B cell (primary cell): ENCODE data around the gene FAM222A. TPM values are rescaled to one million over a fixed set of nuclear protein-coding genes. Genes with fewer than 3 reads are reported as not detected.

Source experiments
- ATAC-seq: fragments of 200-7000 bp; cut with Tn5 transposase; one replicate; pipeline ENCODE4 v1.10.0; 2021; ENCODE audit warnings: low read depth, mild to moderate bottlenecking, moderate number of reproducible peaks, moderate library complexity
- CTCF ChIA-PET: fragments of 350-600 bp; sonication (Branson Sonifier 250); formaldehyde crosslinking; loops from one replicate; lab custom pipeline; 2021; ENCODE audit warnings: antibody characterized with exemption, inconsistent platforms; lab: Charles Lee
- POLR2A ChIA-PET: fragments of 350-600 bp; sonication (Branson Sonifier 250); formaldehyde crosslinking; loops from one replicate; lab custom pipeline; 2021; ENCODE audit warnings: antibody characterized with exemption; lab: Charles Lee
- DNase-seq: peaks from one replicate; pipeline ENCODE4 v3.0.0; 2013
- H2AFZ ChIP-seq: 2 replicates; pipeline ENCODE4 v1.6.1; 2012; ENCODE audit warnings: mild to moderate bottlenecking, low read depth, low read length; ENCODE audit not compliant: insufficient read depth, poor library complexity, severe bottlenecking
- H3K27ac ChIP-seq, 2 donors: 1 replicate in 1 of 2; 2 replicates in 1 of 2; pipeline ENCODE4 v1.5.1; 2012 to 2013; ENCODE audit warnings: low read length in 2 of 2, mild to moderate bottlenecking in 2 of 2, moderate library complexity in 1 of 2
- H3K27me3 ChIP-seq, 4 experiments: fragments of 200-600 bp in 1 of 4; sonication (generic) in 1 of 4; replicated peaks in 1 of 4; 1 replicate in 2 of 4; 2 replicates in 2 of 4; pipeline versions ENCODE4 v1.6.1 to v1.7.0; 2013 to 2016; ENCODE audit warnings: low read length in 3 of 4, mild to moderate bottlenecking in 2 of 4, mixed read lengths in 1 of 4, moderate library complexity in 1 of 4; ENCODE audit not compliant: insufficient read depth in 4 of 4, control insufficient read depth in 3 of 4; ENCODE audit errors: control extremely low read depth in 1 of 4
- H3K36me3 ChIP-seq, 2 experiments: replicated peaks in 1 of 2; 1 replicate in 1 of 2; 2 replicates in 1 of 2; pipeline versions ENCODE4 v1.6.1 to v1.7.1; 2013; ENCODE audit warnings: low read length in 1 of 2; ENCODE audit not compliant: insufficient read depth in 2 of 2, control insufficient read depth in 1 of 2; ENCODE audit errors: control extremely low read depth in 1 of 2, extremely low read depth in 1 of 2
- H3K4me1 ChIP-seq, 2 donors: fragments of 200-600 bp in 1 of 2; sonication (generic) in 1 of 2; 1 replicate in 1 of 2; 2 replicates in 1 of 2; pipeline versions ENCODE4 v1.5.1 to v1.6.1; 2013 to 2017; ENCODE audit warnings: low read length in 2 of 2; ENCODE audit not compliant: control insufficient read depth in 2 of 2, insufficient read depth in 2 of 2
- H3K4me2 ChIP-seq: replicated peaks from 2 replicates; pipeline ENCODE3; 2012; ENCODE audit warnings: mild to moderate bottlenecking, low read depth, low read length; ENCODE audit not compliant: poor library complexity, severe bottlenecking
- H3K4me3 ChIP-seq, 5 experiments: fragments of 200-600 bp in 1 of 5; sonication (generic) in 1 of 5; 1 replicate in 3 of 5; 2 replicates in 2 of 5; pipeline versions ENCODE4 v1.5.1 to v1.7.0; 2011 to 2016; ENCODE audit warnings: low read length in 4 of 5, mild to moderate bottlenecking in 4 of 5, low read depth in 2 of 5, control low read depth in 1 of 5, moderate library complexity in 1 of 5; ENCODE audit not compliant: insufficient read depth in 1 of 5; ENCODE audit errors: control extremely low read depth in 1 of 5, extremely low read depth in 1 of 5
- H3K79me2 ChIP-seq: fragments of 200-600 bp; sonication (generic); one replicate; pipeline ENCODE4 v1.6.0; 2016; ENCODE audit warnings: low read length; ENCODE audit not compliant: control insufficient read depth, insufficient read depth
- H3K9ac ChIP-seq: fragments of 200-600 bp; sonication (generic); 2 replicates; pipeline ENCODE4 v1.6.1; 2017; ENCODE audit warnings: mild to moderate bottlenecking, low read length, moderate library complexity
- H3K9me3 ChIP-seq, 3 donors: one replicate each; pipeline versions ENCODE4 v1.6.1 to v1.7.1; 2013; ENCODE audit warnings: low read length in 2 of 3; ENCODE audit not compliant: control insufficient read depth in 2 of 3, insufficient read depth in 1 of 3; ENCODE audit errors: control extremely low read depth in 1 of 3
- H4K20me1 ChIP-seq: 2 replicates; pipeline ENCODE4 v1.6.0; 2012; ENCODE audit warnings: mild to moderate bottlenecking, low read length; ENCODE audit not compliant: insufficient read depth, control insufficient read depth, poor library complexity, severe bottlenecking
- H3K27ac Mint-ChIP-seq: one replicate; pipeline ENCODE4 v1.8.0; 2021; ENCODE audit warnings: mixed read lengths
- H3K27me3 Mint-ChIP-seq: one replicate; pipeline ENCODE4 v1.8.0; 2021; ENCODE audit warnings: mixed read lengths
- H3K4me1 Mint-ChIP-seq: one replicate; pipeline ENCODE4 v1.8.0; 2021; ENCODE audit warnings: mixed read lengths
- H3K4me3 Mint-ChIP-seq: one replicate; pipeline ENCODE4 v1.8.0; 2021; ENCODE audit warnings: mixed read lengths
- H3K9me3 Mint-ChIP-seq: one replicate; pipeline ENCODE4 v1.8.0; 2022; ENCODE audit warnings: mixed read lengths; ENCODE audit not compliant: insufficient read depth
- CTCF ChIP-seq: fragments of 200-600 bp; IDR thresholded peaks from one replicate; pipeline ENCODE4 v1.8.0; 2022; ENCODE audit warnings: antibody characterized with exemption, mild to moderate bottlenecking
- EZH2 ChIP-seq: IDR thresholded peaks from 2 replicates; pipeline ENCODE4 v1.6.1; 2012; ENCODE audit warnings: borderline replicate concordance, low read depth, mild to moderate bottlenecking, moderate library complexity, low read length; ENCODE audit not compliant: insufficient read depth, poor library complexity, severe bottlenecking
- WGBS: methylation state at CpG from one replicate; pipeline ENCODE4 v1.1.5; 2013; ENCODE audit warnings: missing lambda C conversion rate; ENCODE audit not compliant: insufficient coverage; 5-methylcytosine and 5-hydroxymethylcytosine counted together
- intact Hi-C: fragments of 100-400 bp; cut with micrococcal nuclease; formaldehyde crosslinking; loops from one replicate; pipeline ENCODE4 v1.10.0; 2022
- polyA plus RNA-seq: library from polyadenylated mRNA; depleted of rRNA; stranded (reverse); fragments of >200 nt; gene quantifications from 2 replicates; pipeline ENCODE4 v1.2.3, GENCODE V29; 2012
- total RNA-seq, 2 donors: library from RNA; stranded (reverse); fragments of 120-200 nt in 1 of 2; gene quantifications; 1 replicate in 1 of 2; 2 replicates in 1 of 2; pipeline versions ENCODE4 v1.2.3 to v1.2.4, GENCODE V29; 2013 to 2022

FAM222A gene
- total and polyA plus RNA-seq, 2 donors (not counting 1 experiment from before 2014, with no cell fraction given): 0.49 to 4.6 TPM

DNA sequence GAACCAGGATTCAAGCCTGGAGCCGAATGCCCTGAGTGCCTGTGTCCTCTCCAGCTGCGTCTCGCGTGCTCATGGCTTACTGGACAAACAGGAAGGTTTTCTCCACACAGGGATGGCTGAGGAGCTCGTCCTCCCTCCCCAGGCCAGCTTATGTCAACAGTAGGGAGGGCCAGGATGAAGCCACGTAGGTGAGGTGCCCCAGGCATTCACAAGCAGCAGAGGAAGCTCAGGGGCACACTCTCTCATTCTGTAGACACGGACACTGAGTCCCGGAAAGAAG is 70.3 kb downstream of the FAM222A start:
- H4K20me1 ChIP-seq: no peaks in the 10 kb centered on the region
- TF ChIP-seq CTCF (no peak), EZH2 (no peak)
- H3K4me1 Mint-ChIP-seq: no peaks in the 10 kb centered on the region
- ChIA-PET POLR2A (no interaction called here), CTCF (no interaction called here)
- intact Hi-C loops: no loop called here
- no peak overlapping the region for H3K27ac ChIP-seq
- 83% methylated on average over 8 of the region's 8 CpGs for WGBS
- no peak overlapping the region for H3K4me2 ChIP-seq
- H2AFZ ChIP-seq: no peak overlapping the region
- H3K4me3 ChIP-seq: no peak overlapping the region
- H3K9me3 ChIP-seq: peaks cover 0 to 18% (median 0%) of the 10 kb centered on the region in 3 donors
- no peaks in the 10 kb centered on the region for H3K79me2 ChIP-seq
- no peaks in the 10 kb centered on the region for H3K27me3 ChIP-seq
- peaks cover 9% of the 10 kb centered on the region for H3K27me3 Mint-ChIP-seq
- no peak overlapping the region for H3K27ac Mint-ChIP-seq
- no peaks in the 10 kb centered on the region for H3K4me1 ChIP-seq
- H3K36me3 ChIP-seq: no peaks in the 10 kb centered on the region
- DNase-seq (no peak), ATAC-seq (no peak)
- H3K9ac ChIP-seq: no peak overlapping the region
- no peak overlapping the region for H3K4me3 Mint-ChIP-seq
- no peaks in the 10 kb centered on the region for H3K9me3 Mint-ChIP-seq

GRCh38 chr12:109785854-109786253 is 72.2 kb downstream of the FAM222A start:
- no peak for TF ChIP-seq CTCF
- no peak for TF ChIP-seq EZH2
- 80% methylated on average over 1 of the region's 4 CpGs for WGBS
- CTCF ChIA-PET: no interaction called here
- no peak overlapping the region for H3K4me3 ChIP-seq
- DNase-seq (no peak), ATAC-seq (no peak)
- Mint-ChIP-seq H3K4me1 (no peaks in the 10 kb centered on the region), H3K9me3 (no peaks in the 10 kb centered on the region), H3K27ac (no peak overlapping the region), H3K27me3 (peaks cover 17% of the 10 kb centered on the region), H3K4me3 (no peak overlapping the region)
- H3K4me1 ChIP-seq: no peaks in the 10 kb centered on the region
- H4K20me1 ChIP-seq: no peaks in the 10 kb centered on the region
- H3K79me2 ChIP-seq: no peaks in the 10 kb centered on the region
- H3K27ac ChIP-seq: no peak overlapping the region
- no peaks in the 10 kb centered on the region for H3K36me3 ChIP-seq
- POLR2A ChIA-PET: no interaction called here
- no peak overlapping the region for H2AFZ ChIP-seq
- H3K27me3 ChIP-seq: peaks cover 0 to 3% (median 0%) of the 10 kb centered on the region in 4 experiments
- H3K4me2 ChIP-seq: no peak overlapping the region
- H3K9ac ChIP-seq: no peak overlapping the region
- intact Hi-C loops: no loop called here
- H3K9me3 ChIP-seq: peaks cover 0 to 10% (median 0%) of the 10 kb centered on the region in 3 donors
